Endothelial cell of umbilical vein (primary cell): ENCODE results near the gene TRIM7.

Experiments used
- CTCF ChIP-seq, 2 donors: IDR thresholded peaks; 1 replicate in 1 of 2; 2 replicates in 1 of 2; pipeline ENCODE4 v1.5.1; 2011; ENCODE audit warnings: low read length in 2 of 2, mild to moderate bottlenecking in 2 of 2, moderate library complexity in 2 of 2, control low read depth in 1 of 2, inconsistent platforms in 1 of 2, low read depth in 1 of 2; ENCODE audit not compliant: insufficient read depth in 1 of 2; ENCODE audit errors: extremely low read depth in 1 of 2
- MYC ChIP-seq: IDR thresholded peaks from one replicate; pipeline ENCODE4 v1.6.1; 2011; ENCODE audit warnings: mild to moderate bottlenecking, low read depth, low read length
- POLR2A ChIP-seq: IDR thresholded peaks from 2 replicates; pipeline ENCODE4 v1.6.1; 2012; ENCODE audit warnings: low read depth, mild to moderate bottlenecking, control low read depth, low read length

GRCh38 chr5:181204826-181205760 is at the start of gene TRIM7:
- no peak for TF ChIP-seq POLR2A
- no peak for TF ChIP-seq CTCF (IDR thresholded peaks at IDR 0.05; ENCODE audit: extremely low read depth in 1 of 2, insufficient read depth in 1 of 2, low read depth in 1 of 2, low read length in 2 of 2)
- TF ChIP-seq MYC: no peak
